ENCODE results near the gene SLC38A10.

GRCh38 chr17:81260171-81260570 lies 34.9 kb downstream of the SLC38A10 start:
- TF ChIP-seq CTCF (IDR thresholded peaks at IDR 0.05) (no peak), POLR2A (IDR thresholded peaks at IDR 0.05) (no peak)
